Kidney (tissue), 14 donors: ENCODE measurements around the gene OSBPL9. TPM values are rescaled to one million over a fixed set of nuclear protein-coding genes. Genes with fewer than 3 reads are reported as not detected.

Experiments used
- DNase-seq, 5 donors: peaks; one replicate each; pipeline ENCODE4 v3.0.0-alpha.2; 2013 to 2020
- FAIRE-seq: peaks from 2 replicates; lab custom pipeline; 2012; peaks lifted over from hg19 to GRCh38; lab: Jason Lieb, UNC
- H3K27ac ChIP-seq, 2 donors: one replicate each; pipeline ENCODE4 v1.7.0; 2013; ENCODE audit warnings: low read depth in 2 of 2, low read length in 2 of 2, inconsistent platforms in 1 of 2
- H3K27me3 ChIP-seq: one replicate; pipeline ENCODE4 v1.7.1; 2013; ENCODE audit warnings: low read length, inconsistent platforms; ENCODE audit not compliant: control insufficient read depth, insufficient read depth
- H3K36me3 ChIP-seq, 3 donors: one replicate each; pipeline versions ENCODE4 v1.7.0 to v1.7.1; 2013; ENCODE audit warnings: low read length in 3 of 3, control low read depth in 1 of 3, inconsistent platforms in 1 of 3; ENCODE audit not compliant: insufficient read depth in 3 of 3, control insufficient read depth in 2 of 3
- H3K4me1 ChIP-seq, 3 donors: one replicate each; pipeline versions ENCODE4 v1.7.0 to v1.7.1; 2013; ENCODE audit warnings: low read length in 3 of 3, inconsistent platforms in 1 of 3, low read depth in 1 of 3; ENCODE audit not compliant: control insufficient read depth in 2 of 3, insufficient read depth in 2 of 3
- H3K4me3 ChIP-seq, 3 donors: one replicate each; pipeline versions ENCODE4 v1.7.0 to v1.8.1; 2013; ENCODE audit warnings: low read length in 3 of 3, control low read depth in 1 of 3, inconsistent platforms in 1 of 3
- H3K9ac ChIP-seq, 3 donors: one replicate each; pipeline versions ENCODE4 v1.7.0 to v1.7.1; 2013; ENCODE audit warnings: low read length in 3 of 3, control low read depth in 1 of 3, inconsistent platforms in 1 of 3
- H3K9me3 ChIP-seq, 3 donors: one replicate each; pipeline versions ENCODE4 v1.7.0 to v1.7.1; 2013; ENCODE audit warnings: low read length in 3 of 3, control low read depth in 1 of 3, inconsistent platforms in 1 of 3; ENCODE audit not compliant: control insufficient read depth in 2 of 3, insufficient read depth in 1 of 3
- CTCF ChIP-seq: IDR thresholded peaks from 3 replicates; pipeline ENCODE4 v1.5.1; 2012; ENCODE audit warnings: mild to moderate bottlenecking, moderate library complexity, borderline replicate concordance; ENCODE audit not compliant: insufficient read depth; ENCODE audit errors: extremely low read depth
- intact Hi-C: fragments of 100-400 bp; cut with DNase I; formaldehyde crosslinking; loops from one replicate; pipeline ENCODE4 v1.11.1; 2022
- polyA plus RNA-seq: library from polyadenylated mRNA; stranded (reverse); fragments of 350-450 nt; fragmentation: Illumina TruSeq; extraction: RNeasy Lipid Tissue Mini Kit (QIAGEN cat#74804); gene quantifications from one replicate; pipeline ENCODE4 v1.2.3, GENCODE V29; 2014; ENCODE audit warnings: low read depth, low replicate concordance; ENCODE audit not compliant: insufficient read depth
- total RNA-seq: library from RNA; stranded (reverse); fragmentation: NEBNext Ultra II Directional; extraction: Animal tissue kit (Norgen Biotek cat#: 25700); gene quantifications from one replicate; pipeline ENCODE4 v1.2.1, GENCODE V29; 2021
- donor health status: control.
- donor health status: control.
- donor health status: control.
- donor health status: control.
- donor health status: control.
- donor health status: DM: yes; HTN: yes; CAD: no.
- donor health status: Normal renal cell carcinoma (clear cell type).

The OSBPL9 gene
- total and polyA plus RNA-seq, 2 donors from 2014 or later: 73.2 to 76.6 TPM

- intact Hi-C loops: no loop called here
- peaks cover 0 to 3% (median 3%) of the 10 kb centered on the region in 3 donors for H3K4me1 ChIP-seq
- no peaks in the 10 kb centered on the region for H3K9me3 ChIP-seq
- DNase-seq (no peak), FAIRE-seq (no peak)
- H3K4me3 ChIP-seq: no peak overlapping the region
- no peak overlapping the region for H3K27ac ChIP-seq
- H3K36me3 ChIP-seq: no peaks in the 10 kb centered on the region
- H3K9ac ChIP-seq: no peak overlapping the region
- no peaks in the 10 kb centered on the region for H3K27me3 ChIP-seq
- no peak for TF ChIP-seq CTCF
Observed at GRCh38 chr1:51635615-51636014, 18.7 kb downstream of the OSBPL9 start.

DNA sequence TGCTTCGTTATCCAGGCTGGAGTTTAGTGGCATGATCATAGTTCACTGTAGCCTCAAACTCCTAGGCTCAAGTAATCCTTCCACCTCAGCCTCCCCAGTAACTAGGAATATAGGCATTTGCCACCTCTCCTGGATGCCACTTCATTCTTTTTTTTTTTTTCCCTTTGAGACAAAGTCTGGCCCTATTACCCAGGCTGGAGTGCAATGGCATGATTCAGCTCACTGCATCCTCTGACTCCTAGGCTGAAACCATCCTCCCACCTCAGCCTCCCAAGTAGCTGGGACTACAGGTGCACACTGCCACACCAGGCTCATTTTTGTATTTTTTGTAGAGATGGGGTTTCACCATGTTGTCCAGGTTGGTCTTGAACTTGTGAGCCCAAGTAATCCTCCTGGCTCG is 19.3 kb downstream of the OSBPL9 start:
- Histone ChIP-seq H3K4me1 (peaks cover 0 to 3% (median 3%) of the 10 kb centered on the region in 3 donors), H3K4me3 (no peak overlapping the region), H3K9ac (no peak overlapping the region), H3K9me3 (no peaks in the 10 kb centered on the region), H3K27me3 (no peaks in the 10 kb centered on the region), H3K36me3 (no peaks in the 10 kb centered on the region), H3K27ac (no peak overlapping the region)
- FAIRE-seq (no peak), DNase-seq (no peak)
- no peak for TF ChIP-seq CTCF
- intact Hi-C loops: no loop called here

DNA sequence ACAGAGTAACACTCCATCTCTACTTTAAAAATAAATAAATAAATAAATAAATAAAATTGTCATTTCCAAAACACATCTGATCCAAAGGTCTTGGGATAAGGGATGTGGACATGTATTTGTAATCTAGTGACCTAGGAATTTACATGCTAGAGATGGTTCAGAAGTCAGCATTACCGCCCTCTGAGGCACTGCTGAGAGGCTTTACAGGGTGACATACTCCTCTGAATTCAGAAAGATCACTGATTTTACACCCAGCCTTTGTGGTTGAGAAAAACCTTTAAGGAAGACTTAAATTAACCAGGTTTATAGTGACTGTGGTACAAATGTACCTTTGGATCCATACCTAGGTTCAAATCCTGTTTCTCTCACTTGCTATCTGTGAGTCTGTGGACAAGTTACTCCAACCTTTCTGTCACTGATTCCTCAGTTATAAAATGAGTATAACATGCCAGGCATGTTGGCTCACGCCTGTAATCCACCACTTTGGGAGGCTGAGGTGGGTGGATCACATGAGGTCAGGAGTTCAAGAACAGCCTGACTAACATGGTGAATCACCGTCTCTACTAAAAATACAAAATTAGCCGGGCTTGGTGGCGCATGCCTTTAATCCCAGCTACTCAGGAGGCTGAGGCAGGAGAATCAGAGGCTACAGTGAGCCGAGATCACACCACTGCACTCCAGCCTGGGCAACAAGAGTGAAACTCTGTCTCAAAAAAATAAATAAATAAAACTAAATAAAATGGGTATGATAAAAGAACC is 20.1 kb downstream of the OSBPL9 start:
- H3K9me3 ChIP-seq: no peaks in the 10 kb centered on the region
- no peak overlapping the region for H3K4me3 ChIP-seq
- FAIRE-seq (no peak), DNase-seq (no peak)
- no peak for TF ChIP-seq CTCF
- H3K27ac ChIP-seq: no peak overlapping the region
- H3K36me3 ChIP-seq: no peaks in the 10 kb centered on the region
- H3K4me1 ChIP-seq: peaks cover 0 to 3% (median 3%) of the 10 kb centered on the region in 3 donors
- no peak overlapping the region for H3K9ac ChIP-seq
- intact Hi-C loops: no loop called here
- H3K27me3 ChIP-seq: no peaks in the 10 kb centered on the region
